Measurements from ENCODE around the gene MRPL36. TPM values are rescaled to one million over a fixed set of nuclear protein-coding genes. Genes with fewer than 3 reads are reported as not detected.
"Not testable (repeated sequence)": the region's sequence is repeated elsewhere in the genome, so short reads cannot be mapped to it uniquely, and the experiment has no call there.

The MRPL36 gene
- total RNA-seq, 2 experiments from 2014 or later, result 110 to 111 TPM

DNA sequence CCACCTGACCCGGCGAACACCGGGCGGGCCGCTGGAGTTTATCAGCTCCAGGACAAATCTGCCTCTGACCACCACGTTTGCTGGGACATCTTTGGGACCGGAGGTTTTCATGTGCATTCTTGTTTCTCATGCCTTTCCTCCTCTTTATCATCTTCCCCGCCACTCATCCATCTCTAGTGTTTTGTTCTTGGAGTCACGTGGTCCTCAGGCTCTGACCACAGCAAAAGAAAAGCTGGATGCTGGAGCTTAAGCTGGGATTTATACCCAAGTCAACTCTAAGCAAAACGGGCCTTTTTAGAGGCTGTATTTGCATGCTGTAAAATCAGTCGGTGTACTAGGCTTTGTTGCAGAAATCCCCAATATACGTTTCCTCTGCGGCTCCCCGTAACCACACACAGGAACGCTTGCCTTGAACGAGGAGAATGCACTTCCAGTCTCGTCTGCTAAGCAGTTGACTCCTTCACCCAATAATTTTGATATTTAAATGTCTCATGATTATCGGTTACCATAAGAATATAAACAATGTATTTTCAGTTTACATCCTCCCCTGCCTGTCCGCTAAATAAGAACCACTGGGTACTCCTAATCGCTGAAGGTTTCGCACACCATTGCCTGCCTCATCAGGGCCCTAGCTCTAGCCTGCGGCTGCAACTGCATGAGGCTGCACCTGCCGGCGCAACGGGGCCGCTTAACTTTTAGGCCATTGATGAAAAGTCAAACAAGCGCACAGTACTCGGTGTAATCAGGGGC lies 1.0 kb upstream of the MRPL36 start:
- POLR2A ChIA-PET, result interaction anchor here (1.2 to 1.5 kb wide), 2 partner anchors 8 to 12 kb away, joined by 3 to 7 read pairs; no protein-coding TSS in a partner anchor

GRCh38 chr5:1799110-1799601 lies 481 bp downstream of the MRPL36 start:
- ChIA-PET CTCF (no interaction called here), POLR2A (interaction anchor here (0.9 kb wide), 1 partner anchor 9 kb away, joined by 3 read pairs; no protein-coding TSS in a partner anchor)

More for the DNA sequence above, 1.0 kb upstream of the MRPL36 start:
- CTCF ChIA-PET, result interaction anchor here (1.5 to 2.0 kb wide), 2 partner anchors 29 to 156 kb away, joined by 4 read pairs; no protein-coding TSS in a partner anchor

DNA sequence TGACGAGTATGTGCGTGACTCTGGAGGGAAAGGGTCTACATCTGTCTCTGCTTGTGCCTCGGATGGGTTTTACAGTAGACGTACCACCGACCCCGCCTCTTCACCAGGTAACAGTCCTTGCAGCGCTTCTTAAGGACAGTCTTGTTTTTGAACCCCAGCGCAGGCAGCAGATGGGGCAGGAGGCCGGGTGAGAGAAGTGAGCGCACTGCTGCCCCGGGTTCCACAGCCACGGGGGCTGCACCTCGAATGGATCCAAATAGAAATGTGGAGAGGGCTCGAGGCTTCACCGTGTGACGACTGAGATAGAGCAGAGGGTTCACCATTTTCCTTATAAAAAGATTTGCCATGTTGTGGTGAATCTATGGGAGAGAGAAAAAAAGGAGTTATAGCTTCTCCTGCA lies 1.0 kb downstream of the MRPL36 start:
- CTCF ChIA-PET, result not testable (repeated sequence)
- POLR2A ChIA-PET, result interaction anchor here (0.9 kb wide), 1 partner anchor 9 kb away, joined by 3 read pairs; no protein-coding TSS in a partner anchor

GRCh38 chr5:1797855-1798254 lies 1.8 kb downstream of the MRPL36 start:
- ChIA-PET POLR2A (no interaction called here), CTCF (interaction anchor here (1.2 kb wide), 1 partner anchor 59 kb away, joined by 4 read pairs; no protein-coding TSS in a partner anchor)

- ChIA-PET POLR2A (no interaction called here), CTCF (interaction anchor here (1.2 kb wide), 1 partner anchor 59 kb away, joined by 4 read pairs; no protein-coding TSS in a partner anchor)
Observed at GRCh38 chr5:1797103-1797800, 2.4 kb downstream of the MRPL36 start.

DNA sequence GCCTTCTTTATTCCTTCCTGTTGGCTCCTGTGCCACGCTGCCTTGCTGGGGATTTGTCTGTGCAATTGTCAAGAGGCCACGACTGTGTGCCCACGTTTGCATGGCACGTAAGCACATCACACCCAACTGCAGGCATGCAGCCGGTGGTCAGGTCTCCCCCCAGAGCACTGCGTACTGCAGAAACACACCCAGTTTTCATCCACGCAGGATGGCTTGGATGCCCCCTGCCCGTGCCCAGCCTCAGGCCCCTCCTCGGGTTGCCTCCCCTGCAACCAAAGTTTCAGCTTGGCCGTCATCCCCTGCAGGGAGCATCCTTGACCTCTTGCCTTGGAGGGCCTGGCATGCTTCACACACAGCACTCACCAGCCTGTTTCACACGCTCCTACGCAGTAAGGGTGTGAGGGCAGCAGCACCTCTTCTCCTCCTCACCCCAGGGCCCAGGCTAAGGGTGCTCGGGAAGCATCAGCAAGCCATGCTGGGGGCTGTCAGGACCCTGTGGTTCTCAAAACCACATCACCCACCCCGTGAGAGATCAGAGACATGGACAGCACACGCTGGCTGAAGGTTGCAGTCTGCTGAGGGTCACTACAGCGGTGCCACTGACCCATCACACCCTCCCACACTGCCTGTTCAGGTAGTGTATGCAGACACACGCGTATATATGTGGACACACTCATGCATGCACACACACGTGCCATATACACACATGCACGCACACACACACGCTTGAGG lies 3.1 kb downstream of the MRPL36 start:
- CTCF ChIA-PET, result interaction anchor here (1.2 kb wide), 1 partner anchor 58 kb away, joined by 4 read pairs; no protein-coding TSS in a partner anchor
- POLR2A ChIA-PET, result no interaction called here

DNA sequence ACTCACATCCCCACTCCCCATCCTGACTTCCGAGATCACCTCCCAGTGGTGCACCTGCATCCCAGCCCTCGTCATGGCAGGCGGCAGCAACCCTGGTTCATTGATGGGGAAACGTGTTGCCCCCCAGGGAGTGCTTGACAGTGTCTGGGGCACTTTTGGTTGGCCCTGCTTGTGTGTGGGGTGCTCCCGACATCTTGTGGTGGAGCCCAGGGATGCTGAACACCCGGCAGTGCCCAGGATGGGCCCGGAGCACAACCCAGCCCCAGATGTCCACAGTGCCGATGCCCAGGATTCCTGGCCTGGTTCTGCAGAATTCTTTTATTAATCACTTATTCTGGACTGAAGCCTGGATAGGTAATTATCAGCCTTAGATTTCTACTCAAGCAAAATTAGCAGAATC lies 3.7 kb downstream of the MRPL36 start:
- CTCF ChIA-PET, result no interaction called here
- POLR2A ChIA-PET, result no interaction called here

DNA sequence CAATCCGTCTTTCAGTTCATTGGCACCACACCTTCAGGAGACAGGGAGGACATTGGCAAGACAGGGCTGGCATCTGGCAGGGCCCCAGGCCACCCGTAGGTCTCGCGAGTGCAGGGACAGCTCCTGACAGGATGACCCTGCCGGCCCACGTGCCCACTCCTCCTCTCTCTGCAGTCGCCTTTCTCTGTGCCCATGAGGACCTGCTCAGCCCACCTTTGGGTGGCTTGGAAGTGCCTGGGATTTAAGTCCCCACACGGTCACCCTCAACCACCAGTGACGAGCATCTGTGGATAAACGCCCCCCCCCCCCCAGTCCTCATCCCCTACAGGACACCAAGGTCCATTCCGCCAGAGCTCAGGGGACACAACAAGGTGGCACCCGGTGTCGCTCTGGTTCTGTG lies 4.1 kb downstream of the MRPL36 start:
- ChIA-PET POLR2A (no interaction called here), CTCF (no interaction called here)

- CTCF ChIA-PET, result no interaction called here
- POLR2A ChIA-PET, result no interaction called here
Observed at GRCh38 chr5:1794901-1795290, 4.7 kb downstream of the MRPL36 start.

DNA sequence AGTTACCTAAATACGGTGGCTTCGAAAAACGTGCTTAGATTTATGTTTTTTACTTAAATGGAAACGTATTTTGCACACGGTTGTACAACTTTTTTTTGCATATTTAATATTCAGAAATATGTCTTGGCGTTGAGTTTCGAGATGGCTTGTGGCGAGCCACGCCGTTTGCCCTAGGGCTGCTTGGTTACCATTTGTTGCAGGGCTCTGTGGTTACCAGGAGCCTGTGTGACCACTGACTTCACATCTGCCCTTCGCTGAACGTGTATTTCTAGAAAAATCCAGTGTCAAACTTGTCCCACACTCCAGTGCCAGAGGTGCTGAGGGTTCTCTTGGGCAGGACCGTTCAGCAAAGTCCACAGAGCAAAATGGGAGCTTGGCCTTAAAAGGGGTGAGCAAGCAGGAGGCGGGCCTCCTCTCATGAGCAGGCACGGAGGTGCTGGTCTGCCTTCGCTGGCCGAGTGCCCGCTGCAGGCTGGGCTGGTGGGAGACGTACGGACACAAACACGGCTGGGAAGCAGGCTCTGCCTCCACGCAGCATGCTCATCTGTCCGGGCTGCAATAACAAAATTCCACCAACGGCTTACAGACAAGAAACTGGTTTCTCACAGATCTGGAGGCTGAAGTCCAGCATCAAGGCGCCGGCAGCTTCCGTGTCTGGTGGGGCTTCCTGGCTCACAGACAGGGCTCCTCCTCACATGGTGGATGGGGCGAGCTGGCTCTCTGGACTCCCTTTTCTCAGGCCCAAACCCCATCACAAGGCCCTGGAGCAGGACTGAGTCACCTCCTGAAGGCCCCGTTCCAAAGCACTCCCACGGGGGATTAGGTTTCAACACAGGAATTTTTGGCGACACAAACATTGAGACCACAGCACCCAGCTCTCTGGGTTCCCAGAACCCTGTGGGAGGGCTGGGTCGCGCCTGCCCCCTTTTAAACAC lies 5.4 kb downstream of the MRPL36 start:
- ChIA-PET POLR2A (no interaction called here), CTCF (no interaction called here)

GRCh38 chr5:1793301-1793740 lies 6.3 kb downstream of the MRPL36 start:
- CTCF ChIA-PET, result interaction anchor here (0.7 kb wide), 1 partner anchor 9 kb away, joined by 3 read pairs; no protein-coding TSS in a partner anchor
- POLR2A ChIA-PET, result interaction anchor here (1.3 kb wide), 1 partner anchor 8 kb away, joined by 7 read pairs; the partner anchor contains the start of gene NDUFS6

DNA sequence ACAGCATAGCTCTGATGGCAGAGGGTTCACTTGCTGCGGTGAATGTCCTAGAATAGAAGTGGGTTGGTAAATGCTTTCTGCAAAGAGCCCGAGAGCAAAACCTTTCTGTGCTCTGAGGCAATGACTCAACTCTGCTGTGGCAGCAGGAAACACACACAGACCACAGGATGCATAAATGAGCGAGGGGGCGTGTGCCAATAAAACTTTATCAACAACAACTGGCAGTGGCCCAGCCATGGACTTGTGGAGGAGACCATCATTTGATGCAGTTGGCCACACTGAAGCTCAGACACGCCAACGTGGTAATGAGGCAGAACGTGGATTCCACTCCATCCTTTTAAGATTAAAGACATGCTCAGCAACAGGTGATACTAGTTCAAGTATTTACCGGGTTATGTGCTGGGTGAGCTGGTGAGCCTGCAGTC lies 6.8 kb downstream of the MRPL36 start:
- POLR2A ChIA-PET, result interaction anchor here (1.3 kb wide), 1 partner anchor 8 kb away, joined by 7 read pairs; the partner anchor contains the start of gene NDUFS6
- CTCF ChIA-PET, result interaction anchor here (0.7 kb wide), 1 partner anchor 10 kb away, joined by 3 read pairs; no protein-coding TSS in a partner anchor

DNA sequence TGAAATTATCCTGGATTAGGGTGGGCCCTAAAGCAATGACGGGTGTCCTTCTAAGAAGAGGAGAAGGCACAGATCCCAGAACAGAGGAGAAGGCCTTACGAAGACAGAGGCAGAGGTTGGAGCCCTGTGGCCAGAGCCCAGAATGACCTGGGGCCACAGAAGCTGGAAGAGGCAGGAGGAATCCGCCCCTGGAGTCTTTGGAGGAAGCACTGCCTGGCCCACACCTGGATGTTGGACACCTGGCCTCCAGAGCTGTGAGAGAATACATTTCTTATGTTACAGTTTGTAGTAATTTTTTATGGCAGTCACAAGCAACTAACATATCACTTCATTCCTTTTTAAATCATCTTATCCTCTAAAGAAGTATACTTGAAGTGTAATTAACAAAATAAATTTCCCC lies 8.5 kb downstream of the MRPL36 start:
- ChIA-PET CTCF (interaction anchor here (0.6 kb wide), 1 partner anchor 270 kb away, joined by 3 read pairs; no protein-coding TSS in a partner anchor), POLR2A (no interaction called here)

DNA sequence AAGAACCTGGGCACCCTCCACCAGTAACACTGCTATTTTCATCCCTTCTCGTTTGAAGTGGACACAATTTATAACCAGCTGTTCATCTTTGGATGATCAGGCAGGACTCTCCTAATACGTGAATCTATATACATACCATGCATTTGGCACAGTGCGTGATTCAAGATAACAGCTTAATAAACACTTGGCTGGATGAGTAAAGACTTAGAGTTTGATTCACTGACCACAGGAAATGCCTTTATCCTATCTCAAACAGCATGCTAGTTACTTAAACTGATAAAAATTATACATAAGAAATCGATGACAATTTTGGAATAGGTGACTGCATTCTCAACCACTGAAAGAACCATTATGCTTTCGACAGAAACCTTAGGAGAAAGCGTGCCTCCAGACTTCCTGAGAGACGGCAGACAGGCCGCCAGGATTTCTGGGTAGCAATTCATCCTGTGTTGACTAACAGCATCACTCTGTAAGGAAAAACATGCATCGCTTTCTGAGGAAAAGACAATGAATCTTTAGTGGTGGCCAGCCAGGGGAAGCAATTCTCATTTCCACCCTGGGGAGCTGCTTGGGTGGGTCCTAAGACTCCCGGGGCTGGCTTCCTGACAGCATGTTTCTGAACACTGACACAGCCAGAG lies 9.7 kb downstream of the MRPL36 start:
- ChIA-PET POLR2A (interaction anchor here (1.3 kb wide), 1 partner anchor 9 kb away, joined by 3 read pairs; no protein-coding TSS in a partner anchor), CTCF (no interaction called here)

DNA sequence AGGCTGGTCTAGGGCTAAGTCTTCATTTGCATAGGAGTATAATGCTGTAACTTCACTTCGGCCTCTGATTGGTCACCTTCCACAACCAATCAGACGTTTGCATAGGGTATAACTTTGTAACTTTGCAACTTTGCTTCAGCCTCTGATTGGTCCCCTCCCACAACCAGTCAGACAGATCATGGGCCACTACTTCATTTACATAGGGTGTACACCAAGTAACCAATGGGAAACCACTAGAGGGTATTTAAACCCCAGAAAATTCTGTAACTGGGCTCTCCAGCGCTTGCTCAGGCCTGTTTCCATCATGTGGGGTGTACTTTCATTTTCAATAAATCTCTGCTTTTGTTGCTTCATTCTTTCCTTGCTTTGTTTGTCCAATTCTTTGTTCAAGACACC lies 10.2 kb downstream of the MRPL36 start:
- CTCF ChIA-PET, result not testable (repeated sequence)
- POLR2A ChIA-PET, result interaction anchor here (1.3 kb wide), 1 partner anchor 10 kb away, joined by 3 read pairs; no protein-coding TSS in a partner anchor

DNA sequence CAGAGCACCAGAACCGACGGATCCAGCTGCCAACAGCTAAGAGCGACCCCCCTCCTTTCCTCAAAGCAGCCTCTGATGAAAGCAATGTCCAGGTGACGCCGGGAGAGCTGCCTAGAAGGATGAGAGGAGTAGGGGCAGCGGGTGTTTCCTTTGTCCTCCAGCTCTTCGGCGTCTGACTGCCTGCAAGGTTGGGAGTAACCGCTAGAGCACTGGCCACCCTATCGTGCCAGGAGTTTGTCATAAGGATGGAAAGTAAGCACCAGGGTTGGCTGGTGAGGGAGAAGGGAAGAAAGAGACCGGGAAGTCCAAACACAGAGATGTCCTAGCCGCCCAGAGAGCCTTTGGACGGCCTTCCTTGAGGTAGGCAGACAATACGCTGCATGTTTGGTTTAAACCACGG lies 10.8 kb downstream of the MRPL36 start:
- ChIA-PET POLR2A (no interaction called here), CTCF (no interaction called here)

DNA sequence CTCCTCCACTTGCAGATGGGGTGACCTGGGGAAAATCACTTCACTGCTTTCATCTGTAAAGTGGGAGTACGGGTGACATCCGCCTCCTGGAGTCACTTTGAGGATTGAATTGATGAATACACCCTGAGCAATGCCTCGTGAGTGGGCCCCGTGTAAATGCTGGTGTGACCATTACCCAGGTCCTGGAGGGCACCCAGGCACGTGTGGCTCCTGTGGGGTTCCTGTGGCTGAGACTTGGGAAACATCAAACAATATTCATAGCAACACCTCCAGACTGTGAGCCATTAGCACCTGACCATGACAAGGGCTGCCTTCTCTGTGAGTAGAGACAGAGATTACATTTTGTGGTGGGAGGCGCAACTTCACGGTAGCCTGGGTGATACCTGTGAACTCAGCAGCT lies 11.4 kb downstream of the MRPL36 start:
- ChIA-PET CTCF (no interaction called here), POLR2A (interaction anchor here (0.6 kb wide), 1 partner anchor 114 kb away, joined by 3 read pairs; no protein-coding TSS in a partner anchor)

Data from activated CD8-positive, alpha-beta memory T cell treated with anti-CD3 and anti-CD28 coated beads for 36 hours (primary cell).